Measurements from ENCODE around the gene PTPRA. TPM values are rescaled to one million over a fixed set of nuclear protein-coding genes. Genes with fewer than 3 reads are reported as not detected.

PTPRA gene
- total and polyA plus RNA-seq, 11 donors, result 6.1 to 43.4 (median 24.9) TPM

- Histone ChIP-seq H3K27me3 (no peaks in the 10 kb centered on the region), H3K36me3 (peaks cover 0 to 69% (median 53%) of the 10 kb centered on the region in 9 donors), H3K27ac (no peak overlapping the region), H3K9me3 (no peaks in the 10 kb centered on the region), H3K4me1 (peaks cover 0 to 13% (median 0%) of the 10 kb centered on the region in 12 donors), H3K4me3 (no peak overlapping the region)
- WGBS, 4 donors, result 95 to 97% (median 96%) methylated on average over 10 of the region's 10 CpGs
- ATAC-seq (no peak), DNase-seq (no peak)
- intact Hi-C loops (cut with DNase I), result loop anchor here in 1 of 10 donors (10.0 kb wide), 1 partner anchor 430 kb away; no protein-coding TSS in a partner anchor
- no peak for TF ChIP-seq POLR2A (IDR thresholded peaks at IDR 0.05)
- TF ChIP-seq, protein P1, sequence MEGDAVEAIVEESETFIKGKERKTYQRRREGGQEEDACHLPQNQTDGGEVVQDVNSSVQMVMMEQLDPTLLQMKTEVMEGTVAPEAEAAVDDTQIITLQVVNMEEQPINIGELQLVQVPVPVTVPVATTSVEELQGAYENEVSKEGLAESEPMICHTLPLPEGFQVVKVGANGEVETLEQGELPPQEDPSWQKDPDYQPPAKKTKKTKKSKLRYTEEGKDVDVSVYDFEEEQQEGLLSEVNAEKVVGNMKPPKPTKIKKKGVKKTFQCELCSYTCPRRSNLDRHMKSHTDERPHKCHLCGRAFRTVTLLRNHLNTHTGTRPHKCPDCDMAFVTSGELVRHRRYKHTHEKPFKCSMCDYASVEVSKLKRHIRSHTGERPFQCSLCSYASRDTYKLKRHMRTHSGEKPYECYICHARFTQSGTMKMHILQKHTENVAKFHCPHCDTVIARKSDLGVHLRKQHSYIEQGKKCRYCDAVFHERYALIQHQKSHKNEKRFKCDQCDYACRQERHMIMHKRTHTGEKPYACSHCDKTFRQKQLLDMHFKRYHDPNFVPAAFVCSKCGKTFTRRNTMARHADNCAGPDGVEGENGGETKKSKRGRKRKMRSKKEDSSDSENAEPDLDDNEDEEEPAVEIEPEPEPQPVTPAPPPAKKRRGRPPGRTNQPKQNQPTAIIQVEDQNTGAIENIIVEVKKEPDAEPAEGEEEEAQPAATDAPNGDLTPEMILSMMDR (IDR thresholded peaks at IDR 0.05), result no peak
These were observed 8.2 kb upstream of the PTPRA start for GRCh38 chr20:2865101-2865500.

DNA sequence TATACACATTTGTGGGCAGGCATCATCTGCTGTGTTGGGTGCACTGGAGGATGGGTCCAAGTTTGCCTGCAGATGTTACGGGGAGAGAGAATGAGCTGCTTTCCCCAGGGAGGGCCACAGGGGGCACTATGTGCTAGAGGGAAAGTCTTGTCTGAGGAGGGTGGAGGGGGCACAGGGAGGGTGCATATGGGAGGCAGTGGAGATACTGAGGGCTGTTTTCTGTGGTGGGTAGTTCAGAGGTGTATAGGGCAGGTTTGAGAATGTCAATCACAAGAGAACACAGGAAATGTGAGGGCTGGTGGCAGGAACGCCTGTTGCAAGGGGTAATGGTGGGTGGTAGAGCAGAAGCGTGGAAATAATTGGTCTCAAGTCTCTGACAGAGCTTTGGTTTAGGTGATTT is 7.7 kb upstream of the PTPRA start:
- Histone ChIP-seq H3K36me3 (peaks cover 0 to 64% (median 51%) of the 10 kb centered on the region in 9 donors), H3K27ac (no peak overlapping the region), H3K4me1 (peaks cover 0 to 18% (median 0%) of the 10 kb centered on the region in 12 donors), H3K9me3 (no peaks in the 10 kb centered on the region), H3K4me3 (no peak overlapping the region), H3K27me3 (no peaks in the 10 kb centered on the region)
- intact Hi-C loops (cut with DNase I), result loop anchor here in 1 of 10 donors (10.0 kb wide), 1 partner anchor 429 kb away; no protein-coding TSS in a partner anchor
- DNase-seq, result no peak
- TF ChIP-seq, protein P1 (IDR thresholded peaks at IDR 0.05), result no peak
- TF ChIP-seq POLR2A (IDR thresholded peaks at IDR 0.05), result no peak
- 95% methylated on average over 3 of the region's 3 CpGs for WGBS, 4 donors
- ATAC-seq, result no peak

- H3K4me1 ChIP-seq, result peaks cover 0 to 24% (median 2%) of the 10 kb centered on the region in 12 donors
- TF ChIP-seq POLR2A (IDR thresholded peaks at IDR 0.05), result no peak
- TF ChIP-seq, protein P1 (IDR thresholded peaks at IDR 0.05), result no peak
- 93 to 97% (median 95%) methylated on average over 11 of the region's 11 CpGs for WGBS, 4 donors
- no peak for DNase-seq
- intact Hi-C loops (cut with DNase I), result loop anchor here in 1 of 10 donors (10.0 kb wide), 1 partner anchor 429 kb away; no protein-coding TSS in a partner anchor
- peaks cover 0 to 57% (median 45%) of the 10 kb centered on the region in 9 donors for H3K36me3 ChIP-seq
- H3K27ac ChIP-seq, result no peak overlapping the region
- ATAC-seq, result no peak
- no peaks in the 10 kb centered on the region for H3K9me3 ChIP-seq
- no peaks in the 10 kb centered on the region for H3K27me3 ChIP-seq
- no peak overlapping the region for H3K4me3 ChIP-seq
These were observed 7.0 kb upstream of the PTPRA start for GRCh38 chr20:2866236-2866635.

- Histone ChIP-seq H3K9me3 (no peaks in the 10 kb centered on the region), H3K4me3 (no peak overlapping the region), H3K27me3 (no peaks in the 10 kb centered on the region), H3K27ac (no peak overlapping the region), H3K4me1 (peaks cover 0 to 34% (median 9%) of the 10 kb centered on the region in 12 donors), H3K36me3 (peaks cover 0 to 47% (median 35%) of the 10 kb centered on the region in 9 donors)
- intact Hi-C loops (cut with DNase I), result loop anchor here in 1 of 10 donors (10.0 kb wide), 1 partner anchor 428 kb away; no protein-coding TSS in a partner anchor
- no peak for ATAC-seq
- 77 to 92% (median 80%) methylated on average over 12 of the region's 12 CpGs for WGBS, 4 donors
- no peak for TF ChIP-seq POLR2A (IDR thresholded peaks at IDR 0.05)
- TF ChIP-seq, protein P1 (IDR thresholded peaks at IDR 0.05), result no peak
- DNase-seq, result no peak
These were observed 6.0 kb upstream of the PTPRA start for GRCh38 chr20:2867081-2867864.

All from heart left ventricle (tissue), 16 donors.